CMK (cell line): ENCODE measurements around the gene GPBAR1.
"Not testable (repeated sequence)": the region's sequence is repeated elsewhere in the genome, so short reads cannot be mapped to it uniquely, and the experiment has no call there.

ENCODE experiments used
- DNase-seq: peaks from one replicate; pipeline ENCODE4 v3.0.0-alpha.2; 2010; ENCODE audit warnings: low read depth

GPBAR1 gene

DNA sequence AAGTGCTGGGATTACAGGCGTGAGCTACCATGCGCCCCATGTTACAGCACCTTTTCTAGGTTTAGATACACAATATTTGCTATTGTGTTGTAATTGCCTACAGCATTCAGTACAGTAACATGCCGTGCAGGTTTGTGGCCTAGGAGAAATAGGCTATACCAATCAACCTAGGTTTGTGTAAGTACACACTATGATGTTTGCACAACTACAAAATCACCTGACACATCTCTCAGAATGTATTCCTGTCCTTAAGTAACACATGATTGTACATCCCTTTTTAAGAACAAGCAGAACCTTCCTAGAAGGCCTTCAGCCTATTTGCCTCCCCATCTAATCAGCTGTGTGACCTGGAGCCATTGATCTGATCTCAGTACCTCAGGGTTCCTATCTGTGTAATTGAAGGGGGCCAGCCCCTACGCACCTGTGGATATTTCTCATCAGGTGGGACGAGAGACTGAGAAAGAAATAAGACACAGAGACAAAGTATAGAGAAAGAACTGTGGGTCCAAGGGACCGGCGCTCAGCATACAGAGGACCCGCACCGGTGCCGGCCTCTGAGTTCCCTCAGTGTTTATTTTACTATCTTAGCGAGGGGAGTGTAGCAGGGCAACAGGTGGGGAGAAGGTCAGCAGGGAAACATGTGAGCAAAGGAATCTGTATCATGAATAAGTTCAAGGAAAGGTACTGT, 50.2 kb downstream of the GPBAR1 start:
- DNase-seq = no peak

DNA sequence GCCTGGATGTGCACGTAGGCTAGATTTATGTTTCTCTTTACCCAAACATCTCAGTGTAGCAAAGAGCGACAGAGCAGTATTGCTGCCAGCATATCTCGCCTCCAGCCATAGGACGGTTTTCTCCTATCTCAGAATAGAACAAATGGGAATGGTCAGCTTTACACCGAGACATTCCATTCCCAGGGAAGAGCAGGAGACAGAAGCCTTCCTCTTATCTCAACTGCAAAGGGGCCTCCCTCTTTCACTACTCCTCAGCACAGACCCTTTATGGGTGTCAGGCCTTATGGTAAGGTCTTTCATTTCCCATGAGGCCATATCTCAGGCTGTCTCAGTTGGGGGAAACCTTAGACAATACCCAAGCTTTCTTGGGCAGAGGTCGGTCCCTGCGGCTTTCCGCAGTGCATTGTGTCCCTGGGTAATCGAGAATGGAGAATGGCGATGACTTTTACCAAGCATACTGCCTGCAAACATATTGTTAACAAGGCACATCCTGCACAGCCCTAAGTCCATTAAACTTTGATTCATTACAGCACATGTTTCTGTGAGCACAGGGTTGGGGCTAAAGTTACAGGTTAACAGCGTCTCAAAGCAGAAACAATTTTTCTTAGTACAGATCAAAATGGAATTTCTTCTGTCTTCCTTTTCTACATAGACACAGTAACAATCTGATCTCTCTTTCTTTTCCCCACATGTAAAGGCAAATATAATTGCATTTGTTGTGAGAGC, 50.9 kb downstream of the GPBAR1 start:
- DNase-seq = not testable (repeated sequence)

DNA sequence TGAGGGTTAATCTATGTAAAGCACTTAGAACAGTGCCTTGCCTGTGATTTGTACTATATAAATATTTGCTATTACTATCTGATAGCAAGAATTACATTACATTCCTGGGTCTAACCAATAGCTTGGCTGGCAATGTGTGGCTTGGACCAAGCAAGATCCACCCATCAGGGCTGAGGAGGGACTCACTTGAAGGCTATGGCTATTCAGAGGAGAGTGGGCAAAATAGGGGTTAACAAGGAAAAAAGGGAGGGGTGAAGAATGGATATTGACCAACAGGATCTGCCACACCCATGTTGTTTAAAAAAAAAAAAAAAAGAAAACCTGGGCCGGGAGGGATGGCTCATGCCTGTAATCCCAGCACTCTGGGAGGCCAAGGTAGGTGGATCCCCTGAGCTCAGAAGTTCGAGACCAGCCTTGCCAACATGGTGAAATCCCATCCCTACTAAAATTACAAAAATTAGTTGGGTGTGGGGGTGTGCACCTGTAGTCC, 51.5 kb downstream of the GPBAR1 start:
- no peak for DNase-seq

DNA sequence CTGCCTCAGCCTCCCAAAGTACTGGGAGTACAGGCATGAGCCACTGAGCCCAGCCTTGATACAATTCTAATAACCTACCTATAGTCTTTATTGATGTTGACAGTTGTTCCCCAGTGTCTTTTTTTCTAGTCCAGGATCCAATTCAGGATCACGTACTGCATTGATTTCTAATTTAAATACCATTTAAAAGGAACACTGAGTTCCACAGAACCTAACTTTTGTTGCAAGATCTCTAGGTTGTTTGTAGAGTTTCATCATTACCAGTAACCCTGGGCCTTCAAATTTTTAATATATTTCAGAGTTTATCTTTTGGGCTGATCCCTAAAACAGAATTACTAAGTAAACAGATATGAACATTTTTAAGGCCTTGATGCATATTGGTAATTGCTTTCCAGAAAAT, 52.5 kb downstream of the GPBAR1 start:
- DNase-seq = no peak
